Right cardiac atrium (tissue), 5 donors: Measurements from ENCODE around the gene IMMP2L. TPM values are rescaled to one million over a fixed set of nuclear protein-coding genes. Genes with fewer than 3 reads are reported as not detected.

Experiments used
- ATAC-seq, 2 donors: fragments of 200-7000 bp; cut with Tn5 transposase; one replicate each; pipeline versions ENCODE4 v1.8.0 to v1.9.1; 2020; ENCODE audit warnings: moderate library complexity in 2 of 2, mild to moderate bottlenecking in 1 of 2
- DNase-seq, 3 donors: peaks; one replicate each; pipeline ENCODE4 v3.0.0-alpha.2; 2020
- H3K27ac ChIP-seq: one replicate; pipeline ENCODE4 v1.5.1; 2013; ENCODE audit warnings: mild to moderate bottlenecking, low read length, control low read depth, moderate library complexity
- H3K27me3 ChIP-seq: one replicate; pipeline ENCODE4 v1.6.1; 2013; ENCODE audit not compliant: control insufficient read depth, insufficient read depth
- H3K4me1 ChIP-seq: one replicate; pipeline ENCODE4 v1.6.1; 2013; ENCODE audit warnings: low read length; ENCODE audit not compliant: control insufficient read depth, insufficient read depth
- H3K4me3 ChIP-seq: one replicate; pipeline ENCODE4 v1.5.1; 2013; ENCODE audit warnings: low read length, control low read depth
- H3K9me3 ChIP-seq: one replicate; pipeline ENCODE4 v1.6.1; 2013; ENCODE audit warnings: low read length; ENCODE audit not compliant: control insufficient read depth
- WGBS: extraction: QIAGEN DNeasy Blood & Tissue Kit; methylation state at CpG from one replicate; pipeline ENCODE4 v1.1.7; 2013; 5-methylcytosine and 5-hydroxymethylcytosine counted together
- intact Hi-C, 4 donors: fragments of 100-400 bp; cut with DNase I; formaldehyde crosslinking; loops; one replicate each; pipeline versions ENCODE4 v1.11.0 to v1.14.0; 2022 to 2023
- polyA plus RNA-seq: library from polyadenylated mRNA; stranded (reverse); fragments of 200-250 nt; gene quantifications from one replicate; pipeline ENCODE4 v1.2.3, GENCODE V29; 2013
- total RNA-seq, 4 donors: library from RNA; stranded (reverse); fragmentation: NEBNext Ultra II Directional; extraction: Animal tissue kit (Norgen Biotek cat#: 25700); gene quantifications; one replicate each; pipeline ENCODE4 v1.2.1, GENCODE V29; 2021
- donor health status: healthy with polysubstance abuse.
- donor health status: DM: no; HTN: yes; CAD: no.
- donor health status: DM: no; HTN: no; CAD: no.
- donor health status: DM: no; HTN: yes; CAD: no; lungs with severe emphysema.
- donor health status: DM: yes; HTN: yes; CAD: no.

Gene IMMP2L
- total and polyA plus RNA-seq, 5 donors: 6.6 to 16.2 (median 13.9) TPM

- intact Hi-C loops: no loop called here
- Histone ChIP-seq H3K27ac (no peak overlapping the region), H3K9me3 (no peaks in the 10 kb centered on the region), H3K27me3 (no peaks in the 10 kb centered on the region), H3K4me1 (peaks cover 3% of the 10 kb centered on the region), H3K4me3 (no peak overlapping the region)
- no peak for DNase-seq
- no peak for ATAC-seq
- 71% methylated on average over 2 of the region's 2 CpGs for WGBS
Observed at GRCh38 chr7:111388912-111389311, 173.4 kb downstream of the IMMP2L start.

- ATAC-seq (peak in 1 of 2 donors; percentile 56), DNase-seq (no peak)
- intact Hi-C loops: no loop called here
- Histone ChIP-seq H3K27me3 (no peaks in the 10 kb centered on the region), H3K4me1 (peaks cover 3% of the 10 kb centered on the region), H3K9me3 (no peaks in the 10 kb centered on the region), H3K4me3 (no peak overlapping the region), H3K27ac (no peak overlapping the region)
- 72% methylated on average over 2 of the region's 2 CpGs for WGBS
Observed at GRCh38 chr7:111388016-111388415, 174.3 kb downstream of the IMMP2L start.

- H3K4me1 ChIP-seq: no peaks in the 10 kb centered on the region
- H3K4me3 ChIP-seq: no peak overlapping the region
- intact Hi-C loops: no loop called here
- no peaks in the 10 kb centered on the region for H3K9me3 ChIP-seq
- DNase-seq: peak in 1 of 3 donors; percentile 23
- H3K27me3 ChIP-seq: no peaks in the 10 kb centered on the region
- no peak for ATAC-seq
- WGBS: 89% methylated on average over 3 of the region's 3 CpGs
- no peak overlapping the region for H3K27ac ChIP-seq
Observed at GRCh38 chr7:111384065-111384891, 178.0 kb downstream of the IMMP2L start.

- DNase-seq (no peak), ATAC-seq (no peak)
- H3K4me1 ChIP-seq: no peaks in the 10 kb centered on the region
- intact Hi-C loops: no loop called here
- 98% methylated on average over 3 of the region's 3 CpGs for WGBS
- H3K27me3 ChIP-seq: no peaks in the 10 kb centered on the region
- H3K4me3 ChIP-seq: no peak overlapping the region
- H3K27ac ChIP-seq: no peak overlapping the region
- H3K9me3 ChIP-seq: no peaks in the 10 kb centered on the region
Observed at GRCh38 chr7:111383133-111383532, 179.2 kb downstream of the IMMP2L start.

GRCh38 chr7:111381590-111381989 is 180.7 kb downstream of the IMMP2L start:
- Histone ChIP-seq H3K27me3 (no peaks in the 10 kb centered on the region), H3K4me1 (no peaks in the 10 kb centered on the region), H3K9me3 (no peaks in the 10 kb centered on the region), H3K4me3 (no peak overlapping the region), H3K27ac (no peak overlapping the region)
- ATAC-seq (no peak), DNase-seq (no peak)
- intact Hi-C loops: no loop called here
- WGBS: 97% methylated on average over 2 of the region's 2 CpGs

GRCh38 chr7:111380945-111381344 is 181.3 kb downstream of the IMMP2L start:
- H3K4me1 ChIP-seq: no peaks in the 10 kb centered on the region
- ATAC-seq (no peak), DNase-seq (no peak)
- H3K4me3 ChIP-seq: no peak overlapping the region
- WGBS: 89% methylated on average over 4 of the region's 4 CpGs
- intact Hi-C loops: no loop called here
- H3K9me3 ChIP-seq: no peaks in the 10 kb centered on the region
- no peak overlapping the region for H3K27ac ChIP-seq
- H3K27me3 ChIP-seq: no peaks in the 10 kb centered on the region

- no peaks in the 10 kb centered on the region for H3K9me3 ChIP-seq
- no peaks in the 10 kb centered on the region for H3K27me3 ChIP-seq
- no peak overlapping the region for H3K4me3 ChIP-seq
- ATAC-seq (no peak), DNase-seq (no peak)
- H3K27ac ChIP-seq: no peak overlapping the region
- intact Hi-C loops: no loop called here
- no peaks in the 10 kb centered on the region for H3K4me1 ChIP-seq
Observed at GRCh38 chr7:111374027-111374426, 188.3 kb downstream of the IMMP2L start.

- Histone ChIP-seq H3K4me3 (no peak overlapping the region), H3K4me1 (no peaks in the 10 kb centered on the region), H3K27me3 (no peaks in the 10 kb centered on the region), H3K9me3 (no peaks in the 10 kb centered on the region), H3K27ac (no peak overlapping the region)
- DNase-seq: no peak
- 99% methylated on average over 1 of the region's 1 CpG for WGBS
- no peak for ATAC-seq
- intact Hi-C loops: no loop called here
Observed at GRCh38 chr7:111371437-111371836, 190.9 kb downstream of the IMMP2L start.

GRCh38 chr7:111370002-111370401 is 192.3 kb downstream of the IMMP2L start:
- no peaks in the 10 kb centered on the region for H3K27me3 ChIP-seq
- no peaks in the 10 kb centered on the region for H3K9me3 ChIP-seq
- H3K4me3 ChIP-seq: no peak overlapping the region
- intact Hi-C loops: no loop called here
- DNase-seq: no peak
- ATAC-seq: no peak
- no peaks in the 10 kb centered on the region for H3K4me1 ChIP-seq
- H3K27ac ChIP-seq: no peak overlapping the region
- 96% methylated on average over 1 of the region's 1 CpG for WGBS

GRCh38 chr7:111368381-111369065 is 193.8 kb downstream of the IMMP2L start:
- DNase-seq: no peak
- no peaks in the 10 kb centered on the region for H3K27me3 ChIP-seq
- 93% methylated on average over 3 of the region's 3 CpGs for WGBS
- ATAC-seq: no peak
- H3K4me1 ChIP-seq: no peaks in the 10 kb centered on the region
- H3K27ac ChIP-seq: no peak overlapping the region
- no peak overlapping the region for H3K4me3 ChIP-seq
- intact Hi-C loops: no loop called here
- H3K9me3 ChIP-seq: no peaks in the 10 kb centered on the region

GRCh38 chr7:111364413-111364812 is 197.9 kb downstream of the IMMP2L start:
- intact Hi-C loops: no loop called here
- Histone ChIP-seq H3K9me3 (no peaks in the 10 kb centered on the region), H3K27ac (no peak overlapping the region), H3K4me3 (no peak overlapping the region), H3K27me3 (no peaks in the 10 kb centered on the region), H3K4me1 (no peaks in the 10 kb centered on the region)
- DNase-seq (no peak), ATAC-seq (no peak)
- 97% methylated on average over 6 of the region's 6 CpGs for WGBS
